B cell (primary cell): ENCODE data around the gene NIPAL3. TPM values are rescaled to one million over a fixed set of nuclear protein-coding genes. Genes with fewer than 3 reads are reported as not detected.

ENCODE experiments used
- ATAC-seq: fragments of 200-7000 bp; cut with Tn5 transposase; one replicate; pipeline ENCODE4 v1.10.0; 2021; ENCODE audit warnings: low read depth, mild to moderate bottlenecking, moderate number of reproducible peaks, moderate library complexity
- CTCF ChIA-PET: fragments of 350-600 bp; sonication (Branson Sonifier 250); formaldehyde crosslinking; loops from one replicate; lab custom pipeline; 2021; ENCODE audit warnings: antibody characterized with exemption, inconsistent platforms; lab: Charles Lee
- POLR2A ChIA-PET: fragments of 350-600 bp; sonication (Branson Sonifier 250); formaldehyde crosslinking; loops from one replicate; lab custom pipeline; 2021; ENCODE audit warnings: antibody characterized with exemption; lab: Charles Lee
- DNase-seq: peaks from one replicate; pipeline ENCODE4 v3.0.0; 2013
- H2AFZ ChIP-seq: 2 replicates; pipeline ENCODE4 v1.6.1; 2012; ENCODE audit warnings: mild to moderate bottlenecking, low read depth, low read length; ENCODE audit not compliant: insufficient read depth, poor library complexity, severe bottlenecking
- H3K27ac ChIP-seq, 2 donors: 1 replicate in 1 of 2; 2 replicates in 1 of 2; pipeline ENCODE4 v1.5.1; 2012 to 2013; ENCODE audit warnings: low read length in 2 of 2, mild to moderate bottlenecking in 2 of 2, moderate library complexity in 1 of 2
- H3K27me3 ChIP-seq, 4 experiments: fragments of 200-600 bp in 1 of 4; sonication (generic) in 1 of 4; replicated peaks in 1 of 4; 1 replicate in 2 of 4; 2 replicates in 2 of 4; pipeline versions ENCODE4 v1.6.1 to v1.7.0; 2013 to 2016; ENCODE audit warnings: low read length in 3 of 4, mild to moderate bottlenecking in 2 of 4, mixed read lengths in 1 of 4, moderate library complexity in 1 of 4; ENCODE audit not compliant: insufficient read depth in 4 of 4, control insufficient read depth in 3 of 4; ENCODE audit errors: control extremely low read depth in 1 of 4
- H3K36me3 ChIP-seq, 2 experiments: replicated peaks in 1 of 2; 1 replicate in 1 of 2; 2 replicates in 1 of 2; pipeline versions ENCODE4 v1.6.1 to v1.7.1; 2013; ENCODE audit warnings: low read length in 1 of 2; ENCODE audit not compliant: insufficient read depth in 2 of 2, control insufficient read depth in 1 of 2; ENCODE audit errors: control extremely low read depth in 1 of 2, extremely low read depth in 1 of 2
- H3K4me1 ChIP-seq, 2 donors: fragments of 200-600 bp in 1 of 2; sonication (generic) in 1 of 2; 1 replicate in 1 of 2; 2 replicates in 1 of 2; pipeline versions ENCODE4 v1.5.1 to v1.6.1; 2013 to 2017; ENCODE audit warnings: low read length in 2 of 2; ENCODE audit not compliant: control insufficient read depth in 2 of 2, insufficient read depth in 2 of 2
- H3K4me2 ChIP-seq: replicated peaks from 2 replicates; pipeline ENCODE3; 2012; ENCODE audit warnings: mild to moderate bottlenecking, low read depth, low read length; ENCODE audit not compliant: poor library complexity, severe bottlenecking
- H3K4me3 ChIP-seq, 5 experiments: fragments of 200-600 bp in 1 of 5; sonication (generic) in 1 of 5; 1 replicate in 3 of 5; 2 replicates in 2 of 5; pipeline versions ENCODE4 v1.5.1 to v1.7.0; 2011 to 2016; ENCODE audit warnings: low read length in 4 of 5, mild to moderate bottlenecking in 4 of 5, low read depth in 2 of 5, control low read depth in 1 of 5, moderate library complexity in 1 of 5; ENCODE audit not compliant: insufficient read depth in 1 of 5; ENCODE audit errors: control extremely low read depth in 1 of 5, extremely low read depth in 1 of 5
- H3K79me2 ChIP-seq: fragments of 200-600 bp; sonication (generic); one replicate; pipeline ENCODE4 v1.6.0; 2016; ENCODE audit warnings: low read length; ENCODE audit not compliant: control insufficient read depth, insufficient read depth
- H3K9ac ChIP-seq: fragments of 200-600 bp; sonication (generic); 2 replicates; pipeline ENCODE4 v1.6.1; 2017; ENCODE audit warnings: mild to moderate bottlenecking, low read length, moderate library complexity
- H3K9me3 ChIP-seq, 3 donors: one replicate each; pipeline versions ENCODE4 v1.6.1 to v1.7.1; 2013; ENCODE audit warnings: low read length in 2 of 3; ENCODE audit not compliant: control insufficient read depth in 2 of 3, insufficient read depth in 1 of 3; ENCODE audit errors: control extremely low read depth in 1 of 3
- H4K20me1 ChIP-seq: 2 replicates; pipeline ENCODE4 v1.6.0; 2012; ENCODE audit warnings: mild to moderate bottlenecking, low read length; ENCODE audit not compliant: insufficient read depth, control insufficient read depth, poor library complexity, severe bottlenecking
- H3K27ac Mint-ChIP-seq: one replicate; pipeline ENCODE4 v1.8.0; 2021; ENCODE audit warnings: mixed read lengths
- H3K27me3 Mint-ChIP-seq: one replicate; pipeline ENCODE4 v1.8.0; 2021; ENCODE audit warnings: mixed read lengths
- H3K4me1 Mint-ChIP-seq: one replicate; pipeline ENCODE4 v1.8.0; 2021; ENCODE audit warnings: mixed read lengths
- H3K4me3 Mint-ChIP-seq: one replicate; pipeline ENCODE4 v1.8.0; 2021; ENCODE audit warnings: mixed read lengths
- H3K9me3 Mint-ChIP-seq: one replicate; pipeline ENCODE4 v1.8.0; 2022; ENCODE audit warnings: mixed read lengths; ENCODE audit not compliant: insufficient read depth
- CTCF ChIP-seq: fragments of 200-600 bp; IDR thresholded peaks from one replicate; pipeline ENCODE4 v1.8.0; 2022; ENCODE audit warnings: antibody characterized with exemption, mild to moderate bottlenecking
- EZH2 ChIP-seq: IDR thresholded peaks from 2 replicates; pipeline ENCODE4 v1.6.1; 2012; ENCODE audit warnings: borderline replicate concordance, low read depth, mild to moderate bottlenecking, moderate library complexity, low read length; ENCODE audit not compliant: insufficient read depth, poor library complexity, severe bottlenecking
- WGBS: methylation state at CpG from one replicate; pipeline ENCODE4 v1.1.5; 2013; ENCODE audit warnings: missing lambda C conversion rate; ENCODE audit not compliant: insufficient coverage; 5-methylcytosine and 5-hydroxymethylcytosine counted together
- intact Hi-C: fragments of 100-400 bp; cut with micrococcal nuclease; formaldehyde crosslinking; loops from one replicate; pipeline ENCODE4 v1.10.0; 2022
- polyA plus RNA-seq: library from polyadenylated mRNA; depleted of rRNA; stranded (reverse); fragments of >200 nt; gene quantifications from 2 replicates; pipeline ENCODE4 v1.2.3, GENCODE V29; 2012
- total RNA-seq, 2 donors: library from RNA; stranded (reverse); fragments of 120-200 nt in 1 of 2; gene quantifications; 1 replicate in 1 of 2; 2 replicates in 1 of 2; pipeline versions ENCODE4 v1.2.3 to v1.2.4, GENCODE V29; 2013 to 2022

The NIPAL3 gene
- total and polyA plus RNA-seq, 2 donors (not counting 1 experiment from before 2014, with no cell fraction given): 23.8 to 31.6 TPM

GRCh38 chr1:24470592-24470991, 55.0 kb downstream of the NIPAL3 start:
- intact Hi-C loops: no loop called here
- no peaks in the 10 kb centered on the region for H3K27me3 ChIP-seq
- H3K4me1 Mint-ChIP-seq: peaks cover 2% of the 10 kb centered on the region
- no peak overlapping the region for H2AFZ ChIP-seq
- peaks cover 3 to 4% of the 10 kb centered on the region in 2 donors for H3K4me1 ChIP-seq
- no peaks in the 10 kb centered on the region for H3K27me3 Mint-ChIP-seq
- peaks cover 0 to 28% of the 10 kb centered on the region in 2 experiments for H3K36me3 ChIP-seq
- H3K27ac ChIP-seq: no peak overlapping the region
- no peaks in the 10 kb centered on the region for H3K9me3 ChIP-seq
- ChIA-PET POLR2A (no interaction called here), CTCF (no interaction called here)
- H3K9me3 Mint-ChIP-seq: no peaks in the 10 kb centered on the region
- TF ChIP-seq CTCF (no peak), EZH2 (no peak)
- no peak overlapping the region for H3K4me3 Mint-ChIP-seq
- no peak overlapping the region for H3K27ac Mint-ChIP-seq
- H3K79me2 ChIP-seq: no peaks in the 10 kb centered on the region
- no peak overlapping the region for H3K4me3 ChIP-seq
- no peak overlapping the region for H3K4me2 ChIP-seq
- no peaks in the 10 kb centered on the region for H4K20me1 ChIP-seq
- 100% methylated on average over 2 of the region's 2 CpGs for WGBS
- DNase-seq (no peak), ATAC-seq (no peak)
- no peak overlapping the region for H3K9ac ChIP-seq

- no peak overlapping the region for H3K27ac Mint-ChIP-seq
Measured at GRCh38 chr1:24472527-24473251, 57.1 kb downstream of the NIPAL3 start.

More at GRCh38 chr1:24472527-24473251, 57.1 kb downstream of the NIPAL3 start:
- Mint-ChIP-seq H3K27me3 (no peaks in the 10 kb centered on the region), H3K4me3 (no peak overlapping the region), H3K9me3 (no peaks in the 10 kb centered on the region), H3K4me1 (no peaks in the 10 kb centered on the region)
- no peaks in the 10 kb centered on the region for H4K20me1 ChIP-seq
- no peak for TF ChIP-seq EZH2
- no peak for TF ChIP-seq CTCF
- no peak overlapping the region for H3K9ac ChIP-seq
- no peaks in the 10 kb centered on the region for H3K27me3 ChIP-seq
- H3K79me2 ChIP-seq: no peaks in the 10 kb centered on the region
- H3K4me2 ChIP-seq: no peak overlapping the region
- ChIA-PET POLR2A (no interaction called here), CTCF (interaction anchor here (1.2 kb wide), 1 partner anchor 115 kb away, joined by 6 read pairs; no protein-coding TSS in a partner anchor)
- H3K36me3 ChIP-seq: peaks cover 0 to 10% of the 10 kb centered on the region in 2 experiments
- ATAC-seq (no peak), DNase-seq (no peak)
- intact Hi-C loops: no loop called here
- no peak overlapping the region for H3K4me3 ChIP-seq
- H3K4me1 ChIP-seq: no peaks in the 10 kb centered on the region
- WGBS: 96% methylated on average over 7 of the region's 11 CpGs
- no peaks in the 10 kb centered on the region for H3K9me3 ChIP-seq
- no peak overlapping the region for H3K27ac ChIP-seq
- no peak overlapping the region for H2AFZ ChIP-seq
